GM19043 (cell line): ENCODE measurements around the gene TAF1.
"Not testable (repeated sequence)": the region's sequence is repeated elsewhere in the genome, so short reads cannot be mapped to it uniquely, and the experiment has no call there.

Experiments
- ATAC-seq: cut with Tn5 transposase; IDR thresholded peaks from one replicate; pipeline ENCODE4 v1.9.1; 2021; ENCODE audit warnings: low read depth; ENCODE audit not compliant: unreplicated experiment

The TAF1 gene

DNA sequence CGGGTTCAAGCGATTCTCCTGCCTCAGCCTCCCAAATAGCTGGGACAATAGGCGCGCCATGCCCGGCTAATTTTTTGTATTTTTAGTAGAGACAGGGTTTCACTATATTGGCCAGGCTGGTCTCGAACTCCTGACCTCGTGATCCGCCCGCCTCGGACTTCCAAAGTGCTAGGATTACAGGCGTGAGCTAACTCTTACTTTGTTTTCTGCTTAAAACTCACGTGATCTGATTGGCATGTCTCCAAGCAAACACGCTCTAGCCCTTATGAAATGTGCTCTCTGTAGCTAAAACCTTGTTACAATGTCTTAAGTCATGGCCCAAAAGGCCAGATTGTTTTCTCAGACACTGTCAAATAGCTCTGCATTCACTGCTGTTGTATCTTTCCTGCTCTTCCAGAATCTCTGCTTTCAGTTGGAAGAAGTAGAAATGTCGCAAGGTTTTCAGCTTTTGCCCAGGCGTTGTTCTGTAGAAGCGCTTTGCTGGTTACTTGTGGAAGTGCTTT lies 127.0 kb downstream of the TAF1 start:
- no peak for ATAC-seq

DNA sequence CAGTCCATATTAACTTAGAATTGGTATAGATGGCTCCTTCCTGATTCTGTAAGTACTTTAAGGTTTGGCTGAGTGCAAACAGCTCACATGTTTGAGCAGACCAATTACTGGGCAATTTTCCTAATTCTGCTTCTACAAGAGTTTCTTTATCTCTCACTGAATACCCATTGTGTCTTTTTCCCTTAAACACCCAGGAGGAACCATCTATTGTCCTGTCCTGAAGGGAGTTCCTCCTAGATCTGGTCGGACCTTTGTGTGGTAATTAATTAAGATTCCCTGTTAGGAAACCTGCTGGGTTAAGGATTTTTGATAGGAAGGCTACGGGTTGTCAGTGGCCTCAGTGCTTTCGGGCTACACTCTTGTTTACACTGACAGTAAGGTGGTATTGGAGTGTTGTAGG lies 129.8 kb downstream of the TAF1 start:
- ATAC-seq: not testable (repeated sequence)

DNA sequence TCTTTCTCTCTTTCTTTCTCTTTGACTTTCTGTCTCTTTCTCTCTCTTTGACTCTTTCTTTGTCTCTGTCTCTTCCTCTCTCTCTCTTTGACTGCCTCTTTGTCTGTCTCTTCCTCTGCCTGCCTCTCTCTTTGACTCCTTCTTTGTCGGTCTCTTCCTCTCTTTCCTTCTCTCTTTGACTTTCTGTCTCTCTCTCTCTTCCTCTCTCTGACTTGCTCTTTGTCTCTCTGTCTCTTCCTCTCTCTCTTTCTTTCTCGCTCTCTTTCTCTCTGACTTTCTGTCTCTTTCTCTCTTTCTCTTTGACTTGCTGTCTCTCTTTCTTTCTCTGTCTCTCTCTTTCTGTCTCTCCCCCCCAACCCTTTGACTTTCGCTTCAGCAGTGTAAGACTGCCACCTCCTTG lies 130.3 kb downstream of the TAF1 start:
- no peak for ATAC-seq

DNA sequence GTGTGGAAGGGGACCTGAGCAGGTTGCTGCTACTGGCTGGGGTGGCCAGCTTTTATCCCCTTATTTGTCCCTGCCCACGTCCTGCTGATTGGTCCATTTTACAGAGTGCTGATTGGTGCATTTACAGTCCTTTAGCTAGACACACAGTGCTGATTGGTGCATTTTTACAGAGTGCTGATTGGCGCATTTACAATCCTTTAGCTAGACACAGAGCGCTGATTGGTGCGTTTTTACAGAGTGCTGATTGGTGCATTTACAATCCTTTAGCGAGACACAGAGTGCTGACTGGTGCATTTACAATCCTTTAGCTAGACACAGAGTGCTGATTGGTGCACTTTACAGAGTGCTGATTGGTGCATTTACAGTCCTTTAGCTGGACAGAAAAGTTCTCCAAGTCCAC lies 135.9 kb downstream of the TAF1 start:
- ATAC-seq: not testable (repeated sequence)

DNA sequence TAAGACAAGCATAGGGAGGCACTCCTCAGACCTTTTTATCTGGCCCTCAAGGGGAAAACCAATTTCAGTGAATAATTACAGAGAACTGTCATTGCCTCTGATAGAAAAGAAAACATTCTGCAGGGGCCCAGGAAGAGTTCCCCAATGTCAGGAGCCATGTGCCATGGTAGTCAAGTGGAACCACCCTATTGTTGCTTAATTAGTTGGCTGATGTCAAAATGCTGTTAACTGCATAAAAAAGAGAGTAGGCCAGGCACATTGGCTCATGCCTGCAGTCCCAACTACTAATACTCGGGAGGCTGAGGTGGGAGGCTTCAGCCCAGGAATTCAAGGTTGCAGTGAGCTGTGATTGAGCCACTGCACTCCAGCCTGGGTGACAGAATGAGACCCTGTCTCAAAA lies 138.2 kb downstream of the TAF1 start:
- ATAC-seq: no peak

DNA sequence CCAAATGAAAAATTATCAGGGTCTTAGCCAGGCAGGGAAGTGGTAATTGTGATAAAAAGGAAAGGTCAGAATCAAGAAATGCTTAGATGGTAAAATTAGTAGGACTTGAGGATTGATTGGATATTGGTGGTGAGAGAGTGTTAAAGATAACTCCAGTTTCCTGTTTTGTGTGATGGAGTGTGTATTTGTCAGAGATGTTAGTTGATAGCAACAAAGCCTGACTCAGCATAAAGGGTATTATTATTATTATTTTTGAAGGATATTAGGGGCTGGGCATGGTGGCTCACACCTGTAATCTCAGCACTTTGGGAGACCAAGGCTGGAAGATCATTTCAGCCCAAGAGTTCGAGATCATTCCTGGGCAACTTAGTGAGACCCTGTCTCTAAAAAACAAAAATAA lies 143.1 kb downstream of the TAF1 start:
- ATAC-seq: no peak

DNA sequence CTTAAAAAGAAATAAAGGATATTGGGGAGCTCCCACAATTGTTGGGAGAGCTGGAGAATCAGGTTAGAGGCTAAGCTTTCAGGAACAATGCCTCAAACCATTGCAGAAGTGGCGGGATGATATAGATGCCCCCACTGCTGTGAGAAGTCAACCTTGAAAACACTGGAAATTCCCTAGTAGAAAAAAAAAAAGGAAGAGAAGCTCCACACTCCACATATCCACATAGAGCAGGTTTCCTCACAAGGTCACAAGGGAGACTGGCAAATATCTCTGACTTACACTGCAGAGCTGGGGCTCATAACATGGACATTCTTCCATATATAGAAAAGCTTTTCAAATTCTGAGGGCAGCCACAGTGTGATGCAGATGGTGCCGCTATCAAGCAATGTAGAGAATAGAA lies 144.0 kb downstream of the TAF1 start:
- no peak for ATAC-seq

DNA sequence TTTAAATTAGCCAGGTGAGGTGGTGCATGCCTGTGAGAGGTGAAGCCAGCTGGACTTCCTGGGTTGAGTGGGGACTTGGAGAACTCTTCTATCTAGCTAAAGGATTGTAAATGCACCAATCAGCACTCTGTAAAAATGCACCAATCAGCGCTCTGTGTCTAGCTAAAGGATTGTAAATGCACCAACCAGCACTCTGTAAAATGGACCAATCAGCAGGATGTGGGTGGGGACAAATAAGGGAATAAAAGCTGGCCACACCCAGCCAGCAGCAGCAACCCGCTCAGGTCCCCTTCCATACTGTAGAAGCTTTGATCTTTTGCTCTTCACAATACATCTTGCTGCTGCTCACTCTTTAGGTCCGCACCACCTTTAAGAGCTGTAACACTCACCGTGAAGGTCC lies 147.6 kb downstream of the TAF1 start:
- ATAC-seq: not testable (repeated sequence)

DNA sequence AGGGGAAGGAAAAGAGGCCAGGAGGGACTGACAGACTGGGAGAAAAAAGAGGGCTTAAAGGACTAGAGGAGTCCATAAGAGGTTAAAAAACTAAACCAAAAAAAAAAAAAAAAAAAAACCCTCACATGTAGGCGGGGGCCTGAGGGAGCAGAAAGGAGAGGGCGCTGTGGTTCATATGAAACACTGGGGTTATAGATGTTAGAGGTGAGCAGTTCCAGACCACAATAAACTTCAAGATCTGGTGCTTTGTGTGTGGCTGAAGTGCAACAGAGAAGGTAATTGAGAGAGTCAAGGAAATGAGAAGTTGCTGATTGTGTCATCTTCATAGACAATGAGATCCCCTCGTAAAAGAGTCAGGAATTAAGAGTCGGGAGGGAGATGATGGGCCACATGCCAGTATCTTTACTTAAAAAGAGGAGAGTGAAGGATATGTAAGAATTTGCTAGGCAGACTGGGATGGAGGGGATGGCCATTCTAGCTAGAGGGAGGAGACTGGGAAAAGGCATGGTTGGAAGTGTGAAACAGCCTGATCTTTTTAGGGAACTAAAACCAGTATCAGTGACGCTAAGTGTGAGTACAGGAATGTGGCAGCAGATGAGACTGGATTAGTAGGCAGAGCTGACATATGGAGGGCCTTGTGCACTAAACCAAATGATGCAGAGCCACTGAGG lies 148.3 kb downstream of the TAF1 start:
- ATAC-seq: no peak

DNA sequence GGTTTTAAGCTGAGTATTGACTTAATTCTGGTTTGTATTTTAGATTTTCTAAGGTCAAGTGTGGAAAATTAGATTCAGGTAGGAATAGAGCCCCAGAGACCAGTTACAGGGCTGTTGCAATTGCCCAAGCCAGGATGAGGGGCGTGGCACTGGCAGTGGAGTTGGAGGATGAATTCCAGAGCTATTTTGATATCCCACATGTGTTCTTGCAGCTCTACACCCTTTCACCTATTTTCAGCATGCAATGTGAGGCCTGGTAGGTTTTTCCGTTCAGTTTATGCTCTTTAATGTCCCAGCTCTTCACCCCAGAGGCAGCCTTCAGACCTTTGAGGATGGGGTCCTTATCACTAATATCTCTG lies 148.9 kb downstream of the TAF1 start:
- no peak for ATAC-seq
